Activated CD4-positive, alpha-beta T cell treated with anti-CD3 and anti-CD28 coated beads, Interleukin-2, amount 10 ng/mL, durations not matched to agents 24 days and 14 days (primary cell): ENCODE results near the gene PNPLA2. TPM values are rescaled to one million over a fixed set of nuclear protein-coding genes. Genes with fewer than 3 reads are reported as not detected.

ENCODE experiments used
- DNase-seq: peaks from one replicate; pipeline ENCODE4 v3.0.0; 2022
- H3K27ac Mint-ChIP-seq: one replicate; pipeline ENCODE4 v1.8.0; 2022; ENCODE audit warnings: mild to moderate bottlenecking, mixed read lengths
- H3K27me3 Mint-ChIP-seq: one replicate; pipeline ENCODE4 v1.8.0; 2022; ENCODE audit warnings: mixed read lengths
- H3K36me3 Mint-ChIP-seq: one replicate; pipeline ENCODE4 v1.8.0; 2022; ENCODE audit warnings: low read depth, mild to moderate bottlenecking, mixed read lengths
- H3K4me1 Mint-ChIP-seq: one replicate; pipeline ENCODE4 v1.8.0; 2021; ENCODE audit warnings: mixed read lengths
- H3K4me3 Mint-ChIP-seq: one replicate; pipeline ENCODE4 v1.8.0; 2022; ENCODE audit warnings: mild to moderate bottlenecking, moderate library complexity, mixed read lengths
- H3K9me3 Mint-ChIP-seq: one replicate; pipeline ENCODE4 v1.8.0; 2021; ENCODE audit warnings: mixed read lengths
- intact Hi-C: fragments of 100-400 bp; cut with micrococcal nuclease; formaldehyde crosslinking; loops from one replicate; pipeline ENCODE4 v1.15.1; 2023
- total RNA-seq: library from RNA; stranded (reverse); gene quantifications from 2 replicates; pipeline ENCODE4 v1.2.3, GENCODE V29; 2022

The PNPLA2 gene
- 55.0 and 56.4 TPM in 2 replicates for total RNA-seq

GRCh38 chr11:818396-819128 lies at the start of gene PNPLA2:
Gene PNPLA2, plus strand, starts transcription at chr11:818914. Its CDS starts 805 bp downstream, at chr11:819719.
- H3K9me3 Mint-ChIP-seq, result no peaks in the 10 kb centered on the region
- H3K36me3 Mint-ChIP-seq, result peaks cover 10% of the 10 kb centered on the region
- peak within 1 kb of the TSS; percentile 85 for H3K4me3 Mint-ChIP-seq
- no peak for DNase-seq
- peaks cover 10% of the 10 kb centered on the region for H3K4me1 Mint-ChIP-seq
- H3K27ac Mint-ChIP-seq, result peak within 1 kb of the TSS; percentile 84
- no peaks in the 10 kb centered on the region for H3K27me3 Mint-ChIP-seq
- intact Hi-C loops, result loop anchor here (1.0 kb wide), 1 partner anchor 9 kb away; the partner anchor contains the start of gene RPLP2

GRCh38 chr11:769887-770641 lies 48.6 kb upstream of the PNPLA2 start:
- Mint-ChIP-seq H3K9me3 (no peaks in the 10 kb centered on the region), H3K4me3 (no peak overlapping the region), H3K4me1 (peaks cover 8% of the 10 kb centered on the region), H3K36me3 (peaks cover 26% of the 10 kb centered on the region), H3K27ac (no peak overlapping the region), H3K27me3 (no peaks in the 10 kb centered on the region)
- intact Hi-C loops, result no loop called here
- no peak for DNase-seq

GRCh38 chr11:770642-771616 lies 47.8 kb upstream of the PNPLA2 start:
- Mint-ChIP-seq H3K27me3 (no peaks in the 10 kb centered on the region), H3K4me1 (peaks cover 12% of the 10 kb centered on the region), H3K36me3 (peaks cover 24% of the 10 kb centered on the region), H3K4me3 (no peak overlapping the region), H3K9me3 (no peaks in the 10 kb centered on the region), H3K27ac (no peak overlapping the region)
- peak; percentile 55 for DNase-seq
- intact Hi-C loops, result no loop called here

GRCh38 chr11:771617-772204 lies 47.0 kb upstream of the PNPLA2 start:
- intact Hi-C loops, result no loop called here
- Mint-ChIP-seq H3K9me3 (no peaks in the 10 kb centered on the region), H3K27me3 (no peaks in the 10 kb centered on the region), H3K27ac (no peak overlapping the region), H3K4me1 (peaks cover 15% of the 10 kb centered on the region), H3K4me3 (no peak overlapping the region), H3K36me3 (peaks cover 24% of the 10 kb centered on the region)
- no peak for DNase-seq

- Mint-ChIP-seq H3K4me3 (no peak overlapping the region), H3K36me3 (peaks cover 15% of the 10 kb centered on the region), H3K27ac (no peak overlapping the region), H3K4me1 (peaks cover 10% of the 10 kb centered on the region), H3K27me3 (no peaks in the 10 kb centered on the region), H3K9me3 (no peaks in the 10 kb centered on the region)
- intact Hi-C loops, result no loop called here
- peak; percentile 54 for DNase-seq
Observed at GRCh38 chr11:772429-773390, 46.0 kb upstream of the PNPLA2 start.

GRCh38 chr11:773425-773824 lies 45.3 kb upstream of the PNPLA2 start:
- DNase-seq, result no peak
- Mint-ChIP-seq H3K36me3 (peaks cover 19% of the 10 kb centered on the region), H3K4me3 (no peak overlapping the region), H3K9me3 (no peaks in the 10 kb centered on the region), H3K27me3 (no peaks in the 10 kb centered on the region), H3K4me1 (peaks cover 10% of the 10 kb centered on the region), H3K27ac (no peak overlapping the region)
- intact Hi-C loops, result no loop called here

GRCh38 chr11:773830-774229 lies 44.9 kb upstream of the PNPLA2 start:
- no peaks in the 10 kb centered on the region for H3K27me3 Mint-ChIP-seq
- peaks cover 19% of the 10 kb centered on the region for H3K36me3 Mint-ChIP-seq
- peak; percentile 55 for DNase-seq
- no peak overlapping the region for H3K27ac Mint-ChIP-seq
- H3K4me3 Mint-ChIP-seq, result no peak overlapping the region
- H3K9me3 Mint-ChIP-seq, result no peaks in the 10 kb centered on the region
- peaks cover 11% of the 10 kb centered on the region for H3K4me1 Mint-ChIP-seq
- intact Hi-C loops, result no loop called here

GRCh38 chr11:774873-775592 lies 43.7 kb upstream of the PNPLA2 start:
- Mint-ChIP-seq H3K27ac (peak overlapping the region; percentile 64), H3K9me3 (no peaks in the 10 kb centered on the region), H3K4me3 (peak overlapping the region; percentile 71), H3K27me3 (no peaks in the 10 kb centered on the region), H3K4me1 (peaks cover 15% of the 10 kb centered on the region), H3K36me3 (peaks cover 19% of the 10 kb centered on the region)
- intact Hi-C loops, result no loop called here
- DNase-seq, result peak; percentile 57

- H3K27ac Mint-ChIP-seq, result peak overlapping the region; percentile 85
- H3K4me3 Mint-ChIP-seq, result peak overlapping the region; percentile 92
- H3K9me3 Mint-ChIP-seq, result no peaks in the 10 kb centered on the region
- intact Hi-C loops, result loop anchor here (2.0 kb wide), 1 partner anchor 21 kb away; no protein-coding TSS in a partner anchor
- H3K36me3 Mint-ChIP-seq, result peaks cover 18% of the 10 kb centered on the region
- no peak for DNase-seq
- no peaks in the 10 kb centered on the region for H3K27me3 Mint-ChIP-seq
- peaks cover 18% of the 10 kb centered on the region for H3K4me1 Mint-ChIP-seq
Observed at GRCh38 chr11:776263-776560, 42.5 kb upstream of the PNPLA2 start.

GRCh38 chr11:776561-777287 lies 42.0 kb upstream of the PNPLA2 start:
- Mint-ChIP-seq H3K9me3 (no peaks in the 10 kb centered on the region), H3K27ac (peak overlapping the region; percentile 85), H3K4me3 (peak overlapping the region; percentile 92), H3K36me3 (peaks cover 19% of the 10 kb centered on the region), H3K27me3 (no peaks in the 10 kb centered on the region), H3K4me1 (peaks cover 18% of the 10 kb centered on the region)
- DNase-seq, result no peak
- intact Hi-C loops, result loop anchor here (1.0 to 2.0 kb wide), 3 partner anchors 14 to 33 kb away; partner anchors contain the start of genes CEND1 and RPLP2
